HEK293T (cell line): Measurements from ENCODE around the gene ANKRD13D.

Source experiments
- ARNT ChIP-seq: fragments of 450-650 bp; IDR thresholded peaks from 2 replicates; pipeline ENCODE4 v1.6.1; 2017; ENCODE audit warnings: mild to moderate bottlenecking
- BHLHE40 ChIP-seq: fragments of 450-650 bp; IDR thresholded peaks from 2 replicates; pipeline ENCODE4 v1.6.1; 2016; ENCODE audit warnings: mild to moderate bottlenecking, moderate library complexity, borderline replicate concordance
- CTBP1 ChIP-seq: fragments of 450-650 bp; IDR thresholded peaks from 2 replicates; pipeline ENCODE4 v1.6.1; 2016; ENCODE audit warnings: borderline replicate concordance
- ELF4 ChIP-seq: fragments of 450-650 bp; IDR thresholded peaks from 2 replicates; pipeline ENCODE4 v1.6.1; 2017; ENCODE audit warnings: antibody characterized with exemption
- FOXA1 ChIP-seq: fragments of 450-650 bp; IDR thresholded peaks from 2 replicates; pipeline ENCODE4 v1.6.1; 2016; ENCODE audit warnings: mild to moderate bottlenecking
- FOXM1 ChIP-seq: fragments of 450-650 bp; IDR thresholded peaks from 2 replicates; pipeline ENCODE4 v1.6.1; 2017; ENCODE audit warnings: mild to moderate bottlenecking, borderline replicate concordance
- HDGF ChIP-seq: fragments of 450-650 bp; IDR thresholded peaks from 2 replicates; pipeline ENCODE4 v1.6.1; 2017; ENCODE audit warnings: antibody characterized with exemption, borderline replicate concordance
- LEF1 ChIP-seq: fragments of 450-650 bp; IDR thresholded peaks from 2 replicates; pipeline ENCODE4 v1.6.1; 2017; ENCODE audit warnings: mild to moderate bottlenecking, borderline replicate concordance
- NFRKB ChIP-seq: fragments of 450-650 bp; IDR thresholded peaks from 2 replicates; pipeline ENCODE4 v1.6.1; 2016; ENCODE audit warnings: mild to moderate bottlenecking, moderate library complexity
- SP1 ChIP-seq: fragments of 450-650 bp; IDR thresholded peaks from 2 replicates; pipeline ENCODE4 v1.6.1; 2017
- SUZ12 ChIP-seq: fragments of 450-650 bp; IDR thresholded peaks from 2 replicates; pipeline ENCODE4 v1.6.1; 2016; ENCODE audit warnings: mild to moderate bottlenecking
- TARDBP ChIP-seq: fragments of 450-650 bp; IDR thresholded peaks from 2 replicates; pipeline ENCODE4 v1.6.1; 2016
- ZNF384 ChIP-seq: fragments of 450-650 bp; IDR thresholded peaks from 2 replicates; pipeline ENCODE4 v1.6.1; 2016
- TF ChIP-seq, protein P1 (sequence below): fragments of 450-650 bp; IDR thresholded peaks from 2 replicates; pipeline ENCODE4 v1.6.1; 2016

DNA sequence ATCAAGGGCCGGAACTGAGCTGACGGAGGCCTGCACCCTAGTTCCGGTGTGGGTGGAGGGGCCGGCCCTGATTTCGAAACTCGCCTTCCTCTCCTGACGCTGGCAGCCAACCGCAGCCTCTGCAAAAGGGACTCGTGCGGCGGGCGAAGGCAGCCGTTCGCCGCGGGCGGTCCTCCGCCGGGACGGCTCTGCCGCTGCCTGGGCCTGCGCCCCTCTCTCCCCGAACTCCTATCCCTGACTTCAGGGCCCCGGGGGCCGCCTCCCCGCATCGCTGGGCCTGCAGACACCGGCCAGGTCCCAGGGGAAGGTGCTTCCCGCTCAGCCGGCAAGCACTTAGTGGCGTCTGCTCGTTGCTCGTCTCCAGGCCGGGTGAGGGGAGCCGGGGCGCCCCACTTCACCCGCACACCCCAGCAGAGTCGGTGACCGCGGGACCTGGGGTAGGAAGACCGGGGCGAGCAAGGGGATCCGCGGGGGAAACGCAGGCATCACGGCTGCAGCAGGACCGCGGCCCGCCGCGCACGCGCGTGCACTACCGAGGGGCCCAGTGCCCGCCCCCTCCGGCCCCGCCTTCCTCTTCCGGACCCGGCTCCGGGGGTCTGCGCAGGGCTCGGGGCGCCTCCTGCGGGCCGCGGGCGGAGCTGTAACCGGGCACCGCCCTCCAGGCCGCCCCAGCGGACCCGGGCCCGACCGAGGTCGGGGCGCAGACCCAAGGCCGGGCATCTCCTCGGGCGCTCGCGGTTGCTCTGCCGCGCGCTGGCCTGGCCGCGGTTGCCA is 464 bp upstream of the ANKRD13D start:
- TF ChIP-seq FOXM1 = no peak
- no peak for TF ChIP-seq HDGF
- no peak for TF ChIP-seq CTBP1
- no peak for TF ChIP-seq FOXA1
- TF ChIP-seq SP1 = no peak
- TF ChIP-seq ARNT = no peak
- TF ChIP-seq, protein P1, sequence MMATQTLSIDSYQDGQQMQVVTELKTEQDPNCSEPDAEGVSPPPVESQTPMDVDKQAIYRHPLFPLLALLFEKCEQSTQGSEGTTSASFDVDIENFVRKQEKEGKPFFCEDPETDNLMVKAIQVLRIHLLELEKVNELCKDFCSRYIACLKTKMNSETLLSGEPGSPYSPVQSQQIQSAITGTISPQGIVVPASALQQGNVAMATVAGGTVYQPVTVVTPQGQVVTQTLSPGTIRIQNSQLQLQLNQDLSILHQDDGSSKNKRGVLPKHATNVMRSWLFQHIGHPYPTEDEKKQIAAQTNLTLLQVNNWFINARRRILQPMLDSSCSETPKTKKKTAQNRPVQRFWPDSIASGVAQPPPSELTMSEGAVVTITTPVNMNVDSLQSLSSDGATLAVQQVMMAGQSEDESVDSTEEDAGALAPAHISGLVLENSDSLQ = no peak
- TF ChIP-seq SUZ12 = no peak
- TF ChIP-seq ELF4 = no peak
- no peak for TF ChIP-seq TARDBP
- no peak for TF ChIP-seq LEF1
- TF ChIP-seq BHLHE40 = no peak
- TF ChIP-seq ZNF384 = no peak
- TF ChIP-seq NFRKB = no peak
